Heart left ventricle (tissue), 16 donors: Measurements from ENCODE around the gene FAM120B. TPM values are rescaled to one million over a fixed set of nuclear protein-coding genes. Genes with fewer than 3 reads are reported as not detected.
A peak's percentile ranks its signal among the peaks of the same experiment; 100 is the strongest.

Experiments
- ATAC-seq, 4 donors: fragments of 200-7000 bp; cut with Tn5 transposase; one replicate each; pipeline ENCODE4 v1.9.1; 2020 to 2022; ENCODE audit warnings: moderate library complexity in 4 of 4, mild to moderate bottlenecking in 3 of 4, moderate number of reproducible peaks in 1 of 4
- DNase-seq, 5 donors: peaks; one replicate each; pipeline ENCODE4 v3.0.0-alpha.2; 2020
- H3K27ac ChIP-seq, 12 donors: fragments of 200-600 bp; sonication (generic) in 4 of 12; one replicate each; pipeline versions ENCODE4 v1.5.0 to v1.8.0; 2016 to 2022; ENCODE audit warnings: mild to moderate bottlenecking in 2 of 12
- H3K27me3 ChIP-seq, 9 donors: fragments of 200-600 bp; sonication (generic) in 2 of 9; one replicate each; pipeline versions ENCODE4 v1.5.1 to v1.8.0; 2016 to 2022; ENCODE audit warnings: mild to moderate bottlenecking in 3 of 9
- H3K36me3 ChIP-seq, 9 donors: fragments of 200-600 bp; sonication (generic) in 2 of 9; one replicate each; pipeline versions ENCODE4 v1.5.0 to v1.8.0; 2018 to 2022; ENCODE audit warnings: mild to moderate bottlenecking in 2 of 9
- H3K4me1 ChIP-seq, 12 donors: fragments of 200-600 bp; sonication (generic) in 4 of 12; one replicate each; pipeline versions ENCODE4 v1.5.0 to v1.8.0; 2016 to 2022; ENCODE audit warnings: mild to moderate bottlenecking in 3 of 12
- H3K4me3 ChIP-seq, 12 donors: fragments of 200-600 bp; sonication (generic) in 4 of 12; one replicate each; pipeline versions ENCODE4 v1.5.0 to v1.8.0; 2017 to 2022; ENCODE audit warnings: mild to moderate bottlenecking in 9 of 12, moderate library complexity in 4 of 12
- H3K9me3 ChIP-seq, 12 donors: fragments of 200-600 bp; sonication (generic) in 4 of 12; one replicate each; pipeline versions ENCODE4 v1.5.0 to v1.8.0; 2016 to 2022; ENCODE audit warnings: mild to moderate bottlenecking in 1 of 12
- CTCF ChIP-seq, 12 donors: fragments of 200-600 bp; sonication (generic) in 4 of 12; IDR thresholded peaks; one replicate each; pipeline versions ENCODE4 v1.5.0 to v1.8.0; 2018 to 2022; ENCODE audit warnings: antibody characterized with exemption in 12 of 12, mild to moderate bottlenecking in 5 of 12
- POLR2A ChIP-seq, 2 donors: fragments of 450-650 bp; IDR thresholded peaks; one replicate each; pipeline ENCODE4 v1.6.1; 2017; ENCODE audit warnings: antibody characterized with exemption in 2 of 2, mild to moderate bottlenecking in 2 of 2, moderate library complexity in 2 of 2
- WGBS, 4 donors: extraction: QIAGEN DNeasy Blood & Tissue Kit in 2 of 4; methylation state at CpG; one replicate each; pipeline versions ENCODE4 v1.1.5 to v1.1.7; 2013 to 2018; 5-methylcytosine and 5-hydroxymethylcytosine counted together
- intact Hi-C, 10 donors: fragments of 100-400 bp; cut with DNase I; formaldehyde crosslinking; loops; one replicate each; pipeline versions ENCODE4 v1.11.1 to v1.14.2; 2022
- polyA plus RNA-seq, 2 donors: library from polyadenylated mRNA; stranded (reverse); fragments of 200-250 nt; gene quantifications; one replicate each; pipeline ENCODE4 v1.2.3, GENCODE V29; 2013
- total RNA-seq, 9 donors: library from RNA; depleted of rRNA in 2 of 9; stranded (reverse); fragments of >200 nt in 2 of 9; fragmentation: NEBNext Ultra II Directional in 3 of 9; extraction: Animal tissue kit (Norgen Biotek cat#: 25700) in 3 of 9; gene quantifications; one replicate each; pipeline versions ENCODE4 v1.1.0 to v1.2.4, GENCODE V29; 2016 to 2023
- donor health status: ischemic (EF 13 %, LVEDD 7.1; RV severe dilation, severe dysfunction).
- donor health status: healthy with polysubstance abuse.
- donor health status: DM: no; HTN: yes; CAD: no.
- donor health status: DM: no; HTN: no; CAD: no.
- donor health status: ischemic (EF 25% LVEDD 6.9; RV normal size, moderate dysfunction).
- donor health status: ischemic (EF 25% LVEDD 5.7; RV mildly dilated, moderate dysfunction).
- donor health status: healthy.
- donor health status: DM: yes; HTN: yes; CAD: no.
- donor health status: ischemic (EF 35%, LVEDD 5.7; RV mildly dilated, moderate dysfunction).
- donor health status: nonischemic (EF 11% LVEDD 7.7; RV severe dilation, severe dysfunction).
- donor health status: DM: yes; HTN: yes; CAD: no.
- donor health status: PGD.
- donor health status: ischemic (EF 29% LVEDD 5.4; RV normal size, mild dysfunction).
- donor health status: nonischemic (EF 23%, LVEDD 6.1; RV moderate dilation, normal function).

Gene FAM120B
- total and polyA plus RNA-seq, 11 donors: 6.6 to 29.4 (median 18.5) TPM

- Histone ChIP-seq H3K27me3 (peaks cover 0 to 47% (median 0%) of the 10 kb centered on the region in 9 donors), H3K36me3 (peaks cover 0 to 46% (median 36%) of the 10 kb centered on the region in 9 donors), H3K9me3 (no peaks in the 10 kb centered on the region), H3K4me1 (peaks cover 8 to 58% (median 38%) of the 10 kb centered on the region in 12 donors), H3K4me3 (peak overlapping the region in 7 of 12 donors; percentile 3 to 95 (median 80)), H3K27ac (peak overlapping the region in 8 of 12 donors; percentile 31 to 90 (median 82))
- WGBS, 4 donors: 19 to 39% (median 37%) methylated on average over 22 to 26 of the region's 26 CpGs
- ATAC-seq: peak; percentile 9 to 31 (median 24)
- intact Hi-C loops: loop anchor here in 5 of 10 donors (5.0 to 10.0 kb wide), 5 partner anchors 132 to 242 kb away; no protein-coding TSS in a partner anchor
- TF ChIP-seq CTCF (IDR thresholded peaks at IDR 0.05) (no peak), POLR2A (IDR thresholded peaks at IDR 0.05) (no peak)
- peak in 2 of 5 donors; percentile 72 to 74 for DNase-seq
These were observed 20.2 kb upstream of the FAM120B start for GRCh38 chr6:170286246-170286933.

- no peak for DNase-seq
- Histone ChIP-seq H3K4me1 (peaks cover 8 to 63% (median 41%) of the 10 kb centered on the region in 12 donors), H3K4me3 (peak overlapping the region in 6 of 12 donors; percentile 3 to 95 (median 84)), H3K27me3 (peaks cover 0 to 52% (median 4%) of the 10 kb centered on the region in 9 donors), H3K9me3 (no peaks in the 10 kb centered on the region), H3K27ac (peak overlapping the region in 10 of 12 donors; percentile 31 to 90 (median 75)), H3K36me3 (peaks cover 0 to 46% (median 36%) of the 10 kb centered on the region in 9 donors)
- TF ChIP-seq CTCF (IDR thresholded peaks at IDR 0.05) (no peak), POLR2A (IDR thresholded peaks at IDR 0.05) (no peak)
- peak; percentile 1 to 12 (median 8) for ATAC-seq
- intact Hi-C loops: loop anchor here in 5 of 10 donors (5.0 to 10.0 kb wide), 5 partner anchors 132 to 242 kb away; no protein-coding TSS in a partner anchor
- 48 to 66% (median 56%) methylated on average over 2 of the region's 2 CpGs for WGBS, 4 donors
These were observed 19.7 kb upstream of the FAM120B start for GRCh38 chr6:170286934-170287265.

GRCh38 chr6:170287371-170287876 is 19.1 kb upstream of the FAM120B start:
- TF ChIP-seq POLR2A (IDR thresholded peaks at IDR 0.05): no peak
- TF ChIP-seq CTCF (IDR thresholded peaks at IDR 0.05): no peak
- peaks cover 0 to 44% (median 34%) of the 10 kb centered on the region in 9 donors for H3K36me3 ChIP-seq
- H3K9me3 ChIP-seq: no peaks in the 10 kb centered on the region
- DNase-seq: peak in 1 of 5 donors; percentile 57
- H3K27ac ChIP-seq: peak overlapping the region in 10 of 12 donors; percentile 39 to 90 (median 75)
- H3K4me3 ChIP-seq: peak overlapping the region in 7 of 12 donors; percentile 10 to 95 (median 88)
- WGBS, 4 donors: 48 to 67% (median 53%) methylated on average over 8 to 12 of the region's 12 CpGs
- H3K27me3 ChIP-seq: peaks cover 0 to 58% (median 4%) of the 10 kb centered on the region in 9 donors
- peak in 3 of 4 donors; percentile 5 to 54 (median 22) for ATAC-seq
- intact Hi-C loops: loop anchor here in 5 of 10 donors (5.0 to 10.0 kb wide), 5 partner anchors 133 to 243 kb away; no protein-coding TSS in a partner anchor
- peaks cover 8 to 68% (median 46%) of the 10 kb centered on the region in 12 donors for H3K4me1 ChIP-seq
